Activated CD8-positive, alpha-beta memory T cell treated with anti-CD3 and anti-CD28 coated beads for 48 hours (primary cell): ENCODE results near the gene CRYGB.
A peak's percentile ranks its signal among the peaks of the same experiment; 100 is the strongest.
"Not testable (repeated sequence)": the region's sequence is repeated elsewhere in the genome, so short reads cannot be mapped to it uniquely, and the experiment has no call there.

ENCODE experiments used
- DNase-seq, 3 experiments: peaks; one replicate each; pipeline ENCODE4 v3.0.0-alpha.2; 2020; ENCODE audit warnings: low read depth in 2 of 3, low spot score in 2 of 3

Gene CRYGB

DNA sequence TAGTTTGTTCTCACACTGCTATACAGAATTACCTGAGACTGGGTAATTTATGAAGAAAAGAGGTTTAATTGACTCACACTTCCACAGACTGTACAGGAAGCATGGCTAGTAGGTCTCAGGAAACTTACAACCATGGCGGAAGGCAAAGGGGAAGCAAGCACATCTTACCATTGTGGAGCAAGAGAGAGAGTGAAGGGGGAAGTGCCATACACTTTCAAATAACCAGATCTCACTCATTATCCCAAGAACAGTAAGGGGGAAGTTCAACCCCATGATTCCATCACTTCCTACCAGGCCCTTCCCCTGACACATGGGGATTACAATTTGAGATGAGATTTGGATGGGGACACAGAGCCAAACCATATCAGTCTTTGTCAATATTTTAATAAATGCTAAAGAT lies 5.0 kb upstream of the CRYGB start:
- no peak for DNase-seq

DNA sequence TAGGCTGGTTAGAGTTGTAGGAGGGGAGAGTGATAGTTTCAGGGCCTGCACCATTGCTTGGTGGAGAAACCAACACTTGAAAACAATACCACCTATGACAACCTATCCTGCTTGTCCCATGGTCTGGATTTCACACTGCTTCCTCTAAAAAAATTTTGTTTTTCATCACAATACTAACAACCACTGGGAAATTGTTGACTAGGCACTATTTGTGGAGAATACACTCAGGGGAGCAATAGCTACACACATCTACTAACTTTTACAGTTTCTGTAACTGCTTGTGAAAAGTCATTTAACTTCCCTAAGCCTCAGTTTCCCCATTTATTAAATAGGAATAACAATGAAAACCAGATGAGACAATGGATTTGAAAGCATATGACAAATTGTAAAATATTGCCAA lies 4.1 kb upstream of the CRYGB start:
- no peak for DNase-seq

- DNase-seq: no peak
These were observed 2.8 kb upstream of the CRYGB start for GRCh38 chr2:208148803-208149202.

GRCh38 chr2:208147759-208148158 lies 1.8 kb upstream of the CRYGB start:
- no peak for DNase-seq

- DNase-seq: no peak
These were observed 1.1 kb upstream of the CRYGB start for GRCh38 chr2:208147008-208147407.

- no peak for DNase-seq
These were observed 2.8 kb downstream of the CRYGB start for GRCh38 chr2:208142925-208143799.

DNA sequence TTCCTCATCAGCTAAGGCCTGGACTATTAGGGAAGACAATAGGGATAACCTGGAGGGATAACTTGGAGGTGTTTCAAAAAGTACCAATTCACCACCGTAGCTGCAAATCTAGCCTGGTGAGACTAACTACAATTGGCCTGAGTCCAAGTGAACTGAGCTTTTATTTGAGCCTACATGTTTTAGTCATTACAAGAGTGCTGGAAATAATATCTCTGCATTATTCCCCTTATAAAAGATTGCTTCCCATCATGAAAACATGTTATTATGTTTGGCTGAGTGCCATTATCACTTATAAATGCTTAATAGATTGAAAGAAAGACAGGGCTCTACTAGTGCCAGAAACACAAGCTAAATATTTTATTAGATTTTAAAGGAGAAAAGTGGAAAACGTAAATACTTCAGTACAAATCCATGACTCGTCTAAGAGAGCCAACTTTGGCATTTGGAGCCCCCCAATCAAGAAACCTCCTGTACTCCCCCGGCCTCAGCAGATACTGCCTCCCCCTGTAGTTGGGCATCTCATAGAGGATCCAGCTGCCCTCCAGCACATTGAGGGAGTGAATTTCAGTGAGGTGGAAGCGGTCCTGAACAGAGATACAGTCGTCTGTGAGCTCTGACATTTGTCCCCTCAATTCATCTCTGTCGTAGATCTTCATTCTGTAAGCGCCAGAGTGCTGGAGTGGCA lies 3.6 kb downstream of the CRYGB start:
- DNase-seq: no peak

DNA sequence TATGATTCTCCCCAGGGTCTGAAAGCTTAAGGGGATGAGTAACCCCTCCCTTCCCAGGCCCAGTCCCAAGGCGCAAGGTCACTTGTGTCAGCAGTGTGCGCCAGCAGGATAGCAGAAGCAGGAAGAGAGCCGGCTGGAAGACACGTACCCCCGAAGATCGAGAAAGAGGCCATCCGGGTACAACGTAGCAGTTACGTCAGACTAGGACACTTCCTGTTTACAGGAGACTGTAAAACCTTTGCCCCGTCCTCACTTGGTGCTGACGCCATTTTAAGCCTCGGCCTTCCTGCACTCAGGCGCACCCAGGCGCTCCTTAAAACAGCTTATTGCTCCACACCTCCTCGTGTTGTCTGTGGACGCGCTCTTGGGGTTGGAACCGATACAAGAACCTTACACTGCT lies 6.5 kb downstream of the CRYGB start:
- DNase-seq: no peak

DNA sequence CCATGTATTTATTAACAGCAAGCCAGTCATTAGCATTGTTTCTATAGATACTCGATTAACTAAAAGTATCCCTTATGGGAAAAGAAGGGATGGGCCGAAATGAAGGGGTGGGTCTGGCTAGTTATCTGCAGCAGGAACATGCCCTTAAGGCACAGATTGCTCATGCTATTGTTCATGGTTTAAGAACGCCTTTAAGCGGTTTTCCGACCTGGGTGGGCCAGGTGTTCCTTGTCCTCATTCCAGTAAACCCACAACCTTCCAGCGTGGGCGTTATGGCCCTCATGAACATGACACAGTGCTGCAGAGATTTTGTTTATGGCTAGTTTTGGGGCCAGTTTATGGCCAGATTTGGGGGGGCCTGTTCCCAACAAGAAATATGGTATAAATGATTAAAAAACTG lies 7.6 kb downstream of the CRYGB start:
- DNase-seq: not testable (repeated sequence)

GRCh38 chr2:208136716-208137094 lies 9.3 kb downstream of the CRYGB start:
- no peak for DNase-seq

GRCh38 chr2:208135794-208136715 lies 9.9 kb downstream of the CRYGB start:
- no peak for DNase-seq

- peak in 1 of 3 experiments; percentile 2 for DNase-seq
These were observed 10.9 kb downstream of the CRYGB start for GRCh38 chr2:208134928-208135586.

GRCh38 chr2:208130712-208131110 lies 15.2 kb downstream of the CRYGB start:
- DNase-seq: no peak

DNA sequence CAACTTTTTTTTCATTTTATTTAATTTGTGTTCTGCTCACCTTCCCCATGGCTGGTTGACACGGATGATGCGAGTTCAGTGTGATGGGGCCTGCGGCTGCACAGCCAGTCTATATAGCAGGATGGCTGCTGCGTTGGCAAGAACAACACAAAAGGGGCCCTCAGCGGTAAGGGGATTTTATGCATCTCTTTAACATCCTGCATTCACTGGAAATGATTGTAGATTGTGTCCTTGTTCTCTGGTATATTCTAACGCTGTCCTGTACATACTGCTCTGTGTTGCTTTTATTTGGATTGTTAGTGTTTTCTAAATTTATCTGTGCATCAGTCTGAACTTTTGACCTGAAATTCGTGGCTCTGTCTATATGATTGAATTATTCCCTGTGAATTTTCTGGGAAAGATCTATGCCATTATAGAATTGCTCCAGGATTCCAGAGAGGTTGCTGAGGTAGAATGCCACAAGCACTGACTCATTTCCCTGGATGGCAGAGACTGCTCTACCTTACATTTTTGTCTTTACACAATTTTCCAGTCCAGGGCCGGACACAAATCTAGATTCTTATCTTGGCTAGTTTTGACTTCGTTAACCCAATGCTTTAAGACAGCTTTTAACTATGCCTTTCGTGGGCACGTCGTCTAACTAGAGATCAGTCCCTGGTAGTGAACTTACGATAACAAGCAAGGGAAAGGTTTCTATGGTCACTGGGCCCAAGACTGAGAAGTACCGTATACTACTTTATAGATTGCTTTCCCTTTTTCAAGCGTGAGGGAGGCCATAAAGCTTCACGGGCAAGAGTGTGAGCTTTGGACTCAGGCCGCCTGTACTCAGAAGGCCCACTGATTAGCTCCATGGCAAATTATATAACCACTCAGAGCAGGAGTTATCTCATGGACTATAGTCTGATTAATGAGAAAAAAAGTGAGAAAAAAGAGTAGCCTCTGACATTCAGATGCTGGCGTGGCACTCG lies 15.9 kb downstream of the CRYGB start, which contains the start of gene CRYGC:
Gene CRYGC, minus strand, starts transcription at position 85 of the 968 bp plus-strand sequence. Its CDS starts 36 bp downstream, at position 49.
- DNase-seq: no peak

DNA sequence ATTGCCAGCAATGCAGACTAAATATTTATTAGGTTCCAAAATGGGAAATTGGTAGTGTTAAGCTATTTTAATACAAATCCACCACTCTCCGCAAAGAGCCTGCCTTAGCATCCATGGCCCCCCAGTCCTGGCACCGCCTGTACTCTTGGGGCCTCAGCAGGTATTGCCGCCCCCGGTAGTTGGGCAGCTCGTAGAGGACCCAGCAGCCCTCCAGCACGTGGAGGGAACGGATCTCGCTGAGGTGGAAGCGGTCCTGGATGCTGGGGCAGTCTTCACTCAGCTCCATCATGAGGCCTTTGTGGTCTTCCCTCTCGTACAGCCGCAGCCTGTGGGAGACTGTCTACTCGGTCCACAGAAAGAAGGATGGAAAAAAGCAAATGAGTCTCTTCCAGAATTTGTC lies 17.8 kb downstream of the CRYGB start:
- DNase-seq: no peak

GRCh38 chr2:208127090-208127489 lies 18.9 kb downstream of the CRYGB start:
- DNase-seq: no peak

DNA sequence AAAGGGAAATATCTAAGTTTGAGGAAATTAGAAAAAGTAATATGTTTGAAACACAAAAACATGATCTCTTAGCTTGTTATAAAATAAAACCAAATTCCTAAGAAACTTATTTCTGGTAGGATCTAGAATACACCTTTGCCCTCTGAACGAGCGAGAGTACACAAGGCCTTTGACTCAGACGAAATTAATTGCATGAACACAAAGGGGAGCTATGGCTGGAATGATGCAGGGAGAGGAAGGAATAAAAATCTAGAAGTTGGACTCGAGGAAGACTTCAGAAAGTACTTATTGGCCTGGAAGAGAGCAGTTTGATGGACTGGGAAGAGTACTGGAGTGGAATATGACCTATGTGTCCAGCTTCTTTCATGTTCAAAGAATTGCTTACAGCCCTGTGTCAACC lies 20.7 kb downstream of the CRYGB start:
- DNase-seq: no peak

- not testable (repeated sequence) for DNase-seq
These were observed 21.8 kb downstream of the CRYGB start, which contains the start of gene CRYGD for GRCh38 chr2:208124013-208124715. TSS of gene CRYGD (minus strand) at chr2:208124524. CDS start at chr2:208124473, 51 bp downstream.

- DNase-seq: no peak
These were observed 23.7 kb downstream of the CRYGB start for GRCh38 chr2:208122248-208122647.
